HEK293 (cell line): Measurements from ENCODE around the gene DNAJC3.
"Not testable (repeated sequence)": the region's sequence is repeated elsewhere in the genome, so short reads cannot be mapped to it uniquely, and the experiment has no call there.

Source experiments
- CTCF ChIA-PET: fragments of 350-600 bp; formaldehyde crosslinking; extraction: SDS; loops from one replicate; lab custom pipeline; 2021; ENCODE audit warnings: antibody characterized with exemption; lab: Yijun Ruan, JAX
- POLR2A ChIA-PET: fragments of 300-600 bp; formaldehyde crosslinking; extraction: SDS; loops from one replicate; lab custom pipeline; 2020; ENCODE audit warnings: antibody characterized with exemption, inconsistent platforms; lab: Yijun Ruan, JAX
- H3K27ac ChIP-seq: fragments of 200-500 bp; sonication (Bioruptor generic); 2 replicates; pipeline ENCODE4 v1.5.1; 2014; ENCODE audit warnings: low read depth, low read length, control low read depth, inconsistent platforms; ENCODE audit errors: extremely low read depth
- H3K36me3 ChIP-seq, 2 experiments: fragments of 200-500 bp in 1 of 2; sonication (Bioruptor generic) in 1 of 2; 1 replicate in 1 of 2; 2 replicates in 1 of 2; pipeline ENCODE4 v1.5.1; 2014 to 2017; ENCODE audit warnings: inconsistent platforms in 2 of 2, low read length in 2 of 2; ENCODE audit not compliant: control insufficient read depth in 2 of 2, insufficient read depth in 1 of 2
- H3K4me1 ChIP-seq: fragments of 200-500 bp; sonication (Bioruptor generic); 2 replicates; pipeline ENCODE4 v1.5.1; 2014; ENCODE audit warnings: mild to moderate bottlenecking, low read length, inconsistent platforms; ENCODE audit not compliant: control insufficient read depth, insufficient read depth
- H3K4me3 ChIP-seq: 2 replicates; pipeline ENCODE4 v1.5.1; 2011; ENCODE audit warnings: low read depth, mild to moderate bottlenecking, control low read depth, low read length, moderate library complexity
- H3K9me3 ChIP-seq: fragments of 200-500 bp; sonication (Bioruptor generic); 2 replicates; pipeline ENCODE4 v1.5.1; 2014; ENCODE audit warnings: low read depth, low read length, inconsistent platforms; ENCODE audit not compliant: control insufficient read depth, insufficient read depth
- GLI4 ChIP-seq: fragments of 450-650 bp; formaldehyde crosslinking; IDR thresholded peaks from 2 replicates; pipeline ENCODE4 v1.5.1; 2016; ENCODE audit warnings: missing biosample characterization, missing genetic modification characterization
- SCRT2 ChIP-seq: fragments of 450-650 bp; formaldehyde crosslinking; IDR thresholded peaks from 2 replicates; pipeline ENCODE4 v1.5.1; 2016; ENCODE audit warnings: missing biosample characterization, missing genetic modification characterization
- SP7 ChIP-seq: fragments of 450-650 bp; formaldehyde crosslinking; IDR thresholded peaks from 2 replicates; pipeline ENCODE4 v1.5.1; 2016; ENCODE audit warnings: missing biosample characterization, missing genetic modification characterization
- ZNF114 ChIP-seq: fragments of 450-650 bp; formaldehyde crosslinking; IDR thresholded peaks from 2 replicates; pipeline ENCODE4 v1.5.0; 2017; ENCODE audit warnings: missing biosample characterization, missing genetic modification characterization
- ZNF146 ChIP-seq: fragments of 450-650 bp; formaldehyde crosslinking; IDR thresholded peaks from 2 replicates; pipeline ENCODE4 v1.5.1; 2016; ENCODE audit warnings: missing biosample characterization, missing genetic modification characterization
- ZNF202 ChIP-seq: fragments of 450-650 bp; formaldehyde crosslinking; IDR thresholded peaks from 2 replicates; pipeline ENCODE4 v1.5.1; 2016; ENCODE audit warnings: missing biosample characterization, missing genetic modification characterization, borderline replicate concordance
- ZNF248 ChIP-seq: fragments of 450-650 bp; formaldehyde crosslinking; IDR thresholded peaks from 2 replicates; pipeline ENCODE4 v1.5.1; 2017; ENCODE audit warnings: missing biosample characterization, missing genetic modification characterization
- ZNF280D ChIP-seq: fragments of 450-650 bp; formaldehyde crosslinking; IDR thresholded peaks from 2 replicates; pipeline ENCODE4 v1.5.1; 2016; ENCODE audit warnings: missing biosample characterization, missing genetic modification characterization
- ZNF292 ChIP-seq: fragments of 450-650 bp; formaldehyde crosslinking; IDR thresholded peaks from 2 replicates; pipeline ENCODE4 v1.5.1; 2016; ENCODE audit warnings: low read depth, missing biosample characterization, missing genetic modification characterization, borderline replicate concordance
- ZNF302 ChIP-seq: fragments of 450-650 bp; formaldehyde crosslinking; IDR thresholded peaks from 2 replicates; pipeline ENCODE4 v1.5.1; 2016; ENCODE audit warnings: missing biosample characterization, missing genetic modification characterization, low read depth
- ZNF394 ChIP-seq: fragments of 450-650 bp; formaldehyde crosslinking; IDR thresholded peaks from 2 replicates; pipeline ENCODE4 v1.5.1; 2016; ENCODE audit warnings: missing biosample characterization, missing genetic modification characterization, mild to moderate bottlenecking, moderate library complexity, borderline replicate concordance
- ZNF404 ChIP-seq: fragments of 450-650 bp; formaldehyde crosslinking; IDR thresholded peaks from 2 replicates; pipeline ENCODE4 v1.5.1; 2017; ENCODE audit warnings: missing biosample characterization, missing genetic modification characterization
- ZNF610 ChIP-seq: fragments of 450-650 bp; formaldehyde crosslinking; IDR thresholded peaks from 2 replicates; pipeline ENCODE4 v1.5.1; 2016; ENCODE audit warnings: missing biosample characterization, missing genetic modification characterization, borderline replicate concordance
- ZNF658 ChIP-seq: fragments of 450-650 bp; formaldehyde crosslinking; IDR thresholded peaks from 2 replicates; pipeline ENCODE4; 2016; ENCODE audit warnings: missing biosample characterization, missing genetic modification characterization
- ZNF664 ChIP-seq: fragments of 450-650 bp; formaldehyde crosslinking; IDR thresholded peaks from 2 replicates; pipeline ENCODE4 v1.5.1; 2016; ENCODE audit warnings: missing biosample characterization, missing genetic modification characterization
- ZNF837 ChIP-seq: fragments of 450-650 bp; formaldehyde crosslinking; IDR thresholded peaks from 2 replicates; pipeline ENCODE4 v1.5.1; 2016; ENCODE audit warnings: missing biosample characterization, missing genetic modification characterization
- TF ChIP-seq, protein P1 (sequence below): fragments of 450-650 bp; formaldehyde crosslinking; IDR thresholded peaks from 2 replicates; pipeline ENCODE4 v1.5.1; 2016; ENCODE audit warnings: missing biosample characterization, missing genetic modification characterization
- TF ChIP-seq, protein P2 (sequence below): fragments of 450-650 bp; formaldehyde crosslinking; conservative IDR thresholded peaks from 2 replicates; pipeline ENCODE4 v1.5.1; 2016; ENCODE audit warnings: low read depth, missing biosample characterization, missing genetic modification characterization
- TF ChIP-seq, protein P3 (sequence below): fragments of 450-650 bp; formaldehyde crosslinking; IDR thresholded peaks from 2 replicates; pipeline ENCODE4 v1.5.1; 2016; ENCODE audit warnings: missing biosample characterization, missing genetic modification characterization

Gene DNAJC3

DNA sequence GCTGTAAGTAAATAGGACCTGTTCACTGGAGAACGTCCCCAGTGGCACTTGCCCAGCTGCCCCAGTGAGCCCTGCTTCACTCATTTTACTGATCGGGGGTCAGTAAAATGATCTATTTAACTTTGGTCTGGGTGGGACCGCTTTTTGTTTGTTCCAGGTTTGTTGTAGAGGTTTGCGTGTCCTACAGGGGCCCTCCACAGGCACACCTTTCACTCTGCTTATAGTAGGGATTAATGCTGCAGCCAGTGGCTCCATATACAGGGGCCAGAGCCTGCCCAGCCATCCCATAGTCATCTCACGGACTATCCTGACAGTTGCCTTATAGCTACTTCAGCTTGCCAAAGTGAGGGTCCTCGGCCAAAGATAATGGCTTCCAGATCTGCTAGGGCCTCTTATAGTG, 104.1 kb downstream of the DNAJC3 start (continued):
- TF ChIP-seq ZNF292 (tag by site-specific recombination): no peak
- TF ChIP-seq SP7 (tag by site-specific recombination): no peak
- TF ChIP-seq ZNF248: no peak
- no peak for TF ChIP-seq GLI4
- no peak for TF ChIP-seq ZNF837 (tag by site-specific recombination)

DNA sequence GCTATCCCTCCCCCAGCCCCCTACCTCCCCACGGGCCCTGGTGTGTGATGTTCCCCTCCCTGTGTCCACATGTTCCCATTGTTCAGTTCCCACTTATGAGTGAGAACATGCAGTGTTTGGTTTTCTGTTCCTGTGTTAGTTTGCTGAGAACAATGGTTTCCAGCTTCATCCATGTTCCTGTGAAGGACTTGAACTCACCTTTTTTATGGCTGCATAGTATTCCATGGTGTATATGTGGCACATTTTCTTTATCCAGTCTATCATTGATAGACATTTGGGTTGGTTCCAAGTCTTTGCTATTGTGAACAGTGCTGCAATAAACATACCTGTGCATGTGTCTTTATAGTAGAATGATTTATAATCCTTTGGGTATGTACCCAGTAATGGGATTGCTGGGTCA, 105.0 kb downstream of the DNAJC3 start:
- peak; percentile 92 for TF ChIP-seq ZNF280D (tag by site-specific recombination)
- peak; percentile 28; the same call in 1 of the 2 replicates for TF ChIP-seq ZNF202 (tag by site-specific recombination)
- peak; percentile 97 for TF ChIP-seq ZNF146 (tag by site-specific recombination)
- TF ChIP-seq, protein P1, sequence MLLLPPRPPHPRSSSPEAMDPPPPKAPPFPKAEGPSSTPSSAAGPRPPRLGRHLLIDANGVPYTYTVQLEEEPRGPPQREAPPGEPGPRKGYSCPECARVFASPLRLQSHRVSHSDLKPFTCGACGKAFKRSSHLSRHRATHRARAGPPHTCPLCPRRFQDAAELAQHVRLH: peak; percentile 82; the same call in 1 of the 2 replicates
- H3K36me3 ChIP-seq, H3K4me3 ChIP-seq, POLR2A ChIA-PET, H3K4me1 ChIP-seq, H3K27ac ChIP-seq, H3K9me3 ChIP-seq: not testable (repeated sequence)
- CTCF ChIA-PET: interaction anchor here (1.0 kb wide), 1 partner anchor 593 kb away, joined by 5 read pairs; no protein-coding TSS in a partner anchor

DNA sequence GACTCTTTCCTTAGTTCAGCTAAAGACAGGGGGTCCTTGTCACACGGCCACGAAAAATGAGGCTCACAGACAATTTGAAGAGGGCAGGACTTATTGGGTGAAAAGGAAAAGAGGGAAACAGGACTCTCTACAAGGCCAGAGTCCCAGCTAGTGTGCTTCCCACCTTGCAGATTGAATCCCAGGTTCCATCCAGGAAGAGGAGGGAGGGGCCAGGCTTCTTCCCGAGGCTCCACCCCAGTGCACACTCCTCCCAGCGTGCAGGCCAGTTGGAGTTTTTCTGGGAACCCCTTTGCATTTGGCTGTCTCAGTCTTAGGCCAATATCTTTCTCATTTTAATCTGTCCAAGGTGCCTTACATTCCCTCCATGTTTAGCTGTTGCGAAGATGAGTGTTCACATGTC, 106.8 kb downstream of the DNAJC3 start:
- Histone ChIP-seq H3K4me3 (no peak overlapping the region), H3K4me1 (no peaks in the 10 kb centered on the region), H3K36me3 (peaks cover 0 to 20% of the 10 kb centered on the region in 2 experiments; a peak in 1 of 3 replicates), H3K9me3 (no peaks in the 10 kb centered on the region), H3K27ac (no peak overlapping the region)
- POLR2A ChIA-PET: no interaction called here
- TF ChIP-seq ZNF114 (tag by site-specific recombination): no peak
- no peak for TF ChIP-seq ZNF658
- TF ChIP-seq ZNF280D (tag by site-specific recombination): no peak
- TF ChIP-seq, protein P2, sequence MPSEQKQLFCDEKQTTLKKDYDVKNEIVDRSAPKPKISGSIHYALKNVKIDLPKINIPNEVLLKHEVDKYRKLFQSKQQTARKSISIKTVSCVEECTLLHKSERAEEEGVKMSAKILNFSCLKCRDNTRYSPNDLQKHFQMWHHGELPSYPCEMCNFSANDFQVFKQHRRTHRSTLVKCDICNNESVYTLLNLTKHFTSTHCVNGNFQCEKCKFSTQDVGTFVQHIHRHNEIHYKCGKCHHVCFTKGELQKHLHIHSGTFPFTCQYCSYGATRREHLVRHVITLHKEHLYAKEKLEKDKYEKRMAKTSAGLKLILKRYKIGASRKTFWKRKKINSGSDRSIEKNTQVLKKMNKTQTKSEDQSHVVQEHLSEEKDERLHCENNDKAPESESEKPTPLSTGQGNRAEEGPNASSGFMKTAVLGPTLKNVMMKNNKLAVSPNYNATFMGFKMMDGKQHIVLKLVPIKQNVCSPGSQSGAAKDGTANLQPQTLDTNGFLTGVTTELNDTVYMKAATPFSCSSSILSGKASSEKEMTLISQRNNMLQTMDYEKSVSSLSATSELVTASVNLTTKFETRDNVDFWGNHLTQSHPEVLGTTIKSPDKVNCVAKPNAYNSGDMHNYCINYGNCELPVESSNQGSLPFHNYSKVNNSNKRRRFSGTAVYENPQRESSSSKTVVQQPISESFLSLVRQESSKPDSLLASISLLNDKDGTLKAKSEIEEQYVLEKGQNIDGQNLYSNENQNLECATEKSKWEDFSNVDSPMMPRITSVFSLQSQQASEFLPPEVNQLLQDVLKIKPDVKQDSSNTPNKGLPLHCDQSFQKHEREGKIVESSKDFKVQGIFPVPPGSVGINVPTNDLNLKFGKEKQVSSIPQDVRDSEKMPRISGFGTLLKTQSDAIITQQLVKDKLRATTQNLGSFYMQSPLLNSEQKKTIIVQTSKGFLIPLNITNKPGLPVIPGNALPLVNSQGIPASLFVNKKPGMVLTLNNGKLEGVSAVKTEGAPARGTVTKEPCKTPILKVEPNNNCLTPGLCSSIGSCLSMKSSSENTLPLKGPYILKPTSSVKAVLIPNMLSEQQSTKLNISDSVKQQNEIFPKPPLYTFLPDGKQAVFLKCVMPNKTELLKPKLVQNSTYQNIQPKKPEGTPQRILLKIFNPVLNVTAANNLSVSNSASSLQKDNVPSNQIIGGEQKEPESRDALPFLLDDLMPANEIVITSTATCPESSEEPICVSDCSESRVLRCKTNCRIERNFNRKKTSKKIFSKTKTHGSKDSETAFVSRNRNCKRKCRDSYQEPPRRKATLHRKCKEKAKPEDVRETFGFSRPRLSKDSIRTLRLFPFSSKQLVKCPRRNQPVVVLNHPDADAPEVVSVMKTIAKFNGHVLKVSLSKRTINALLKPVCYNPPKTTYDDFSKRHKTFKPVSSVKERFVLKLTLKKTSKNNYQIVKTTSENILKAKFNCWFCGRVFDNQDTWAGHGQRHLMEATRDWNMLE (tag by site-specific recombination): no peak
- no peak for TF ChIP-seq ZNF404 (tag by site-specific recombination)
- no peak for TF ChIP-seq SCRT2 (tag by site-specific recombination)
- no peak for TF ChIP-seq ZNF302 (tag by site-specific recombination)
- no peak for TF ChIP-seq ZNF610 (tag by site-specific recombination)
- TF ChIP-seq, protein P3, sequence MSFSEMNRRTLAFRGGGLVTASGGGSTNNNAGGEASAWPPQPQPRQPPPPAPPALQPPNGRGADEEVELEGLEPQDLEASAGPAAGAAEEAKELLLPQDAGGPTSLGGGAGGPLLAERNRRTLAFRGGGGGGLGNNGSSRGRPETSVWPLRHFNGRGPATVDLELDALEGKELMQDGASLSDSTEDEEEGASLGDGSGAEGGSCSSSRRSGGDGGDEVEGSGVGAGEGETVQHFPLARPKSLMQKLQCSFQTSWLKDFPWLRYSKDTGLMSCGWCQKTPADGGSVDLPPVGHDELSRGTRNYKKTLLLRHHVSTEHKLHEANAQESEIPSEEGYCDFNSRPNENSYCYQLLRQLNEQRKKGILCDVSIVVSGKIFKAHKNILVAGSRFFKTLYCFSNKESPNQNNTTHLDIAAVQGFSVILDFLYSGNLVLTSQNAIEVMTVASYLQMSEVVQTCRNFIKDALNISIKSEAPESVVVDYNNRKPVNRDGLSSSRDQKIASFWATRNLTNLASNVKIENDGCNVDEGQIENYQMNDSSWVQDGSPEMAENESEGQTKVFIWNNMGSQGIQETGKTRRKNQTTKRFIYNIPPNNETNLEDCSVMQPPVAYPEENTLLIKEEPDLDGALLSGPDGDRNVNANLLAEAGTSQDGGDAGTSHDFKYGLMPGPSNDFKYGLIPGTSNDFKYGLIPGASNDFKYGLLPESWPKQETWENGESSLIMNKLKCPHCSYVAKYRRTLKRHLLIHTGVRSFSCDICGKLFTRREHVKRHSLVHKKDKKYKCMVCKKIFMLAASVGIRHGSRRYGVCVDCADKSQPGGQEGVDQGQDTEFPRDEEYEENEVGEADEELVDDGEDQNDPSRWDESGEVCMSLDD: no peak
- no peak for TF ChIP-seq ZNF394 (tag by site-specific recombination)
- no peak for TF ChIP-seq ZNF664 (tag by site-specific recombination)
- TF ChIP-seq, all 188 proteins: peak for 0
- CTCF ChIA-PET: no interaction called here
